ENCODE data around the gene ETHE1.

ETHE1 gene

GRCh38 chr19:43486412-43486811 lies 40.6 kb downstream of the ETHE1 start:
- DNase-seq: no peak

- DNase-seq: no peak
These were observed 41.0 kb downstream of the ETHE1 start for GRCh38 chr19:43485951-43486350.

- no peak for DNase-seq
These were observed 43.7 kb downstream of the ETHE1 start for GRCh38 chr19:43483281-43483680.

GRCh38 chr19:43482193-43482592 lies 44.8 kb downstream of the ETHE1 start:
- no peak for DNase-seq

GRCh38 chr19:43481701-43482100 lies 45.3 kb downstream of the ETHE1 start:
- no peak for DNase-seq

GRCh38 chr19:43480574-43480973 lies 46.4 kb downstream of the ETHE1 start:
- no peak for DNase-seq

- no peak for DNase-seq
These were observed 46.9 kb downstream of the ETHE1 start for GRCh38 chr19:43479961-43480561.

GRCh38 chr19:43479226-43479625 lies 47.8 kb downstream of the ETHE1 start:
- no peak for DNase-seq

GRCh38 chr19:43478323-43478722 lies 48.7 kb downstream of the ETHE1 start:
- no peak for DNase-seq

- DNase-seq: no peak
These were observed 50.4 kb downstream of the ETHE1 start for GRCh38 chr19:43476606-43477005.

GRCh38 chr19:43474986-43475705 lies 51.9 kb downstream of the ETHE1 start:
- peak; percentile 97 for DNase-seq

GRCh38 chr19:43474487-43474886 lies 52.5 kb downstream of the ETHE1 start:
- no peak for DNase-seq

- no peak for DNase-seq
These were observed 55.9 kb downstream of the ETHE1 start for GRCh38 chr19:43471091-43471490.

- DNase-seq: peak; percentile 80
These were observed 56.7 kb downstream of the ETHE1 start for GRCh38 chr19:43470288-43470687.

- peak; percentile 43 for DNase-seq
These were observed 57.9 kb downstream of the ETHE1 start for GRCh38 chr19:43469160-43469480.

GRCh38 chr19:43468354-43469159 lies 58.4 kb downstream of the ETHE1 start:
- no peak for DNase-seq

- no peak for DNase-seq
These were observed 59.3 kb downstream of the ETHE1 start for GRCh38 chr19:43467730-43468129.

- no peak for DNase-seq
These were observed 59.7 kb downstream of the ETHE1 start for GRCh38 chr19:43467276-43467675.

- no peak for DNase-seq
These were observed 60.2 kb downstream of the ETHE1 start for GRCh38 chr19:43466793-43467192.

GRCh38 chr19:43465468-43466120 lies 61.4 kb downstream of the ETHE1 start, which contains the start of gene LYPD3:
Gene LYPD3, minus strand, starts transcription at chr19:43465608. Its CDS starts 37 bp downstream, at chr19:43465571.
- DNase-seq: peak; percentile 46

GRCh38 chr19:43464134-43464775 lies 62.7 kb downstream of the ETHE1 start:
- peak; percentile 86 for DNase-seq

GRCh38 chr19:43463381-43464133 lies 63.4 kb downstream of the ETHE1 start:
- peak; percentile 100 for DNase-seq

Measured in CD4-positive, alpha-beta T cell treated with Interleukin-17A for 4 hours (primary cell).